DMS153 treated with DMSO at 0.1 percent for 48 hours (cell line): Measurements from ENCODE around the gene ANKS3.
A peak's percentile ranks its signal among the peaks of the same experiment; 100 is the strongest.
"Not testable (repeated sequence)": the region's sequence is repeated elsewhere in the genome, so short reads cannot be mapped to it uniquely, and the experiment has no call there.

Experiments
- DNase-seq: peaks from one replicate; lab custom pipeline; 2025; ENCODE audit not compliant: unreplicated experiment; lab: John Stamatoyannopoulos, UW

The ANKS3 gene

DNA sequence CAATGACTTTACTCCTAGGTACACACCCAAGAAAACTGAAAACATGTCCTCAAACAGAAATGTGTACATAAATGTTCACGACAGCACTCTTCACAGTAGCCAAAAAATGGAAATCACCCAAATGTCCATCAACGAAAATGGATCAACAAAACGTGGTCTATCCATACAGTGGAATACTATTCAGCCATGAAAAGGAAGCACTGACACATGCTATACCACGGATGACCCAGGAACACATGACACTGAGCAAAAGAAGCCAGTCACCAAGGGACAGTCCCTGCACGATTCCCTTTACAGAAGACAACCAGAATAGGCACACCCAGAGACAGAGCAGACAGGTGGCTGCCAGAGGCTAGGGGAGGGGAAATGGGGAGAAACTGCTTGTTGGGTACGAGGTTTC is 21.6 kb upstream of the ANKS3 start:
- no peak for DNase-seq

DNA sequence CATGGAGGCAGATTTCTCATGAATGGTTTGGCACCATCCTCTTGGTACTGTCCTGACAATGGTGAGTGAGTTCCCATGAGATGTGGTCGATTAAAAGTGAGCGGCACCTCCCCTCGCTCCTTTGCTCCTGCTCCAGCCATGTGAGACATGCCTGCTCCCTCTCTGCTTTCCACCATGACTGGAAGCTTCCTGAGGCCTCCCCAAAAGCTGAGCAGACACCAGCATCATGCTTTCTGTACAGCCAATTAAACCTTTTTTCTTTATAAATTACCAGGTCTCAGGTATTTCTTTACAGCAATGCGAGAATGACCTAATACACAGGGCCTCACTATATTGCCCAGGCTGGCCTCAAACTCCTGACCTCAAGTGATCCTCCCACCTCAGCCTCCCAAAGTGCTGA is 20.8 kb upstream of the ANKS3 start:
- no peak for DNase-seq

DNA sequence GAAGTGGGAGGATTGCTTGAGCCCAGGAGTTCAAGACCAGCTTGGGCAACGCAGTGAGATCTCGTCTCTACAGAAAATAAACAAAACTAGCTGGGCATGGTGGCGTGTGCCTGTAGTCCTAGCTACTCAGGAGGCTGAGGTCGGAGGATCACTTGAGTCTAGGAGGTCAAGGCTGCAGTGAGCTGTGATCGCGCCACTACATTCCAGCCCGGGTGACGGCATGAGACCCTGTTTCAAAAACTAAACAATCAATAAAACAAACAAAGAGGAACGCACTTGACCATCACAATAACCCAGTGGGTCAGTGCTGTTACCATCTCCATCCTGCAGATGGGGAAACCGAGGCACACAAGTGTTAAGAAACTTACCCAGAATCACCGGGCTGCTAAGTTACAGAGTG is 19.2 kb upstream of the ANKS3 start:
- DNase-seq = no peak

DNA sequence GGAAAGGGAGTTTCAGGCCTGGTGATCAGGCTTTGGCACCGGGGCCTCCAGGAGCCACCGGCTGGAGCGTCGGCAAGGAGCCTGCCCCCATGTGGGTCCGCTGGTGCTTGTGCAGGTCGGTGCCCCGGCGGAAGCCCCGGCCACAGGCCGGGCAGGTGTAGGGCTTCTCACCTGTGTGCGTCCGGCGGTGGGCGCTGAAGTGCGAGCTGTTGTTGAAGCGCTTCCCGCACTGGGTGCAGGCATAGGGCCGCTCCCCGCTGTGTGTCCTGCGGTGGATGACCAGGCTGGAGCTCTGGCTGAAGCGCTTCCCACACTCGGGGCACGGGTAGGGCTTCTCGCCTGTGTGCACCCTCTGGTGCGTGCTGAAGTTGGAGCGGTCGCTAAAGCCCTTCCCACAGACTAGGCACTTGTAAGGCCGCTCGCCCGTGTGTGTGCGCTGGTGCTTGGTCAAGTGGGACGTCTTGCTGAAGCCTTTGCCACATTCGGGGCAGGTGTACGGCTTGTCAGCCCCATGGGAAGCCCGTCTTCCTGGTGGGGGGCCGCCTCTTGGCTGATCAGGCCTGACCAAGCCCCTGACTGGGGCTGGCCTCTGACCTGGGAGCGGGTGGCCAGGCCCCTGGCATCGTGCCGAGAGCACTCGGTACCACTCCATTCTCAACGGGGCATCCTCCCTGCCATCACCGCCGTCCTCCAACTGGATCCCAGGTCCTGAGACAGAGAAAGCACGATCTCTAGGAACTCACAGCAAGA is 18.5 kb upstream of the ANKS3 start:
- no peak for DNase-seq

DNA sequence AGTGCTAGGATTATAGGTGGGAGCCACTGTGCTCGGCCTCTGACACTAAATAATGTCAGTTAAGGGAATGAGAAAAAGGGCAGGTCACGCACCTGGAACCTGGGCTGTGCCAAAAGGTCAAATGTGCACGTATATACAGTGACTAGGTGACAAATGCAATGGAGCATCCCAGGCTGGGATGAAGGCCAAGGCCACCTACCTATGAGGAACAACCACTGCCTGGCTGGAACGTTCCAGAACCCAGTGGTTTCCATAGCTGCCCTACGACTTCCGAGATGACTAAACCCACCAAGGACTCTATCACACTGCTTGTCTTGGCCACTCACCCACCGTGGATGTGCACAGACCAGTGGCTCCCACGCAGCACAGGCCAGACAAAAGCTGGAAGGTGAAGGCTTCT is 16.8 kb upstream of the ANKS3 start:
- no peak for DNase-seq

DNA sequence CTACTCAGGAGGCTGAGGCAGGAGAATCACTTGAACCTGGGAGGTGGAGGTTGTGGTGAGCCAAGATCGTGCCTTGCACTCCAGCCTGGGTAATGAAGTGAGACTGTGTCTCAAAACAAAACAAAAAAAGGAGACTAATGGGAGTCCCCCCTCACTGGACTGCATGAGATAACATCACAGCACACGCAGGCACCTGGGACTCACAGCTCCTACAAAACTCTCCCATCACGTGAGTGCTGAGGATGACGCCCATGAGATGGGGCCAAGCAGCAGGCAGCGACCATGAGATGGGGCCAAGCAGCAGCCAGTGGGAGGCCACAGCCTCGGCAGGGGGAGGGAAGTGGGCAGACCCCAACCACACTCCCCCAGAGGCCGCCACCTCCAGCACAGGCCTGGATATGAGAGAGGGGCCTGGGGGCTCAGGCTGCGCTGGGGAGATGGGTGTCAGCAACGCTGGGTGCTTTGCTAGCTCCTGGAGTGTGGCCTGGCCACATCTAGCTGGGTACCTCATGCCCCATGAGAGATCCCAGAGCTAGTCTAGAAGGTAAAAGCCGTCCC is 15.7 kb upstream of the ANKS3 start:
- DNase-seq = no peak

DNA sequence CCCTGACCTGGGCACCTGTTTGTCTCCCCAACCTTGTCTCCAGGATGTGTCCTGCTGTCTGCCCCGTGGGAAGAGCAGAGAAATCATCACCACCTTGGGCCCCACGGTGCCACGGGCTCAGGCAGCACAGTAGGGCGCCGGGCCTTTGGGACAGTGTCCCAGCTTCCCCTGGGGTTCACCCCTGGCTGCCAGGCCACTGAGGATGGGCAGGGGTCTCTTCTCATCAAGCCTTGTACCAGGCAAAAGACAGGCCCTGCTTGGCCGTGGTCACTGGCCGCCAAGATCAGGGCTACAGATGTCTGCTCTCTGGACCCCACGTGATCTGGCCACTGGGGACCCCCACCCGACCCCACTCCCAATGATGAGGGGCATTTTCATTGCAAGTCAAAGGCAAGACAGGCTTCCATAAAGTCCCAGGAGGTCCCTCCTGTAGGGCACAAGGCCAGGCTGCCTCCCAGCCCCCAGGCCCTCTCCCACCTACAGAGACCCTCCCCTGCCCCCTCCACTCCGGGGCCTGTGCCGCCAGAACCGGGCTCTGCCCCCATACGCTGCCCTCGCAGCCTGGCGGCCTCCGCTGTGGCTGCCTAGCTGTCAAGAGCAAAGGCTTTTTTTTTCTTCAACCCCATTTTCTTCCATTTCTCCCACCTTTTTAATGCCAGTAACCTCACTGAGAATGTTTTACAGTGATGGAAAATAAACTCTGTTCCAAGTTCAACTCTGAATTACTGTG is 14.8 kb upstream of the ANKS3 start:
- no peak for DNase-seq

DNA sequence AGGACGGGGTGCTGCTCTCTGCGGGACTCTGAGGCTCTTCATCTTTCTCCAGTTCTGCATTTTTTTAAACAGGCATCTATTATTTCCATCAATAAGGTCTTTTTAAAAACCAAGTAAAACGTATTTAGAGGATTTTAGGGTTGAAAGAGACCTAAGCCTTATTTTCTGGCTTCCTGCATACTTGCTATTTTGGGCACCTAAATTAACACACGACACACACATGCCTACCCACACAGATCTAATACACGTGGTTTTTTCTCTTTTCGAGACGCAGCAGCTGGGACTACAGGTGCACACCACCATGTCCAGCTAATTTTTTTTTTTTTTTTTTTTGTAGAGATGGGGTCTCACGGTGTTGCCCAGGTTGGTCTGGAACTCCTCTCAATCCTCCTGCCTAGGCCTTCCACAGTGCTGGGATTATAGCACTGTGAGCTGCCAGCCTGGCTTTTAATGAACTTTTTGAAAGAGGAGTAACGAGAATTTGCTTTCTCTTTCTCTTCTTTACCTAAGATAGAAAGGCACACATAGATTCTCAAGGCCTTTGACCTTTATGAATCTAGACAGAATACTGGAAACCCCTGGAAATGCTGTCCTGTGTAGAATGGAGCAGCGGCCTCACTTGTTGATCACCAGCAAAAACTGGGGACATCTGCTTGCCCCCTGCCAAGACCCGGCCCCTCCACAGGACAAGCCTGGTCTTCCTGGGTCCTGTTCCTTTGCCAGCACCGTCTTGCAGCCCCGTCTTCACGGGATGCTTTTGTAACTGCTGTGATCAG is 14.0 kb upstream of the ANKS3 start:
- DNase-seq = no peak

DNA sequence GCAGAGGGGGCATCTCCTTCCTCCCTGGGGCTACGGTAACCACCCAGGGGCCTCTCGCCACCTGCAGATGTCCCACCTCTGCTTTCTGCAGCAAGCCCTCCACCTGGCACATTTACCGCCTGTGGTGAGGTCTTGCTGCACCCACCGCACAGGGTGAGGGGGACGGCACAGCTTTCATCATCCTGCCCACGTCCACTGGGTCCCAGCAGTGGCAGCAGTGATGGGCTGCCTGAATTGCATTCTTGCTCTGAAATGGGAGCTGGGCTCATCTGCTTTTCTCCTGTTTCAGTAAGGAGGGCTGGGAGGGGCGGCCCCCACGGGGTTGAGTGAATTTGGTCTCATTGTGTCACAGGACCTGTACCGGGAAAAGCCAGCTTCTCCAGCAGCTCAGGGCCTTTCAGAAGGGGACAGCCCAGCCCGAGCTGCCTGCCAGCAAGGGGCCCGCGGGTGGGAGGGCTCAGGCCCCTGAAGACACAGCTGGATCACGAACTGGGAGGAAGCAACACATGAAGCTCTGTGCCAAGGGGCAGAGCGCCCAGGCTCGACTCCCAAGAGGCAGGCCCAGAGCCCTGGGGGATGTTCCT is 13.0 kb upstream of the ANKS3 start:
- no peak for DNase-seq

DNA sequence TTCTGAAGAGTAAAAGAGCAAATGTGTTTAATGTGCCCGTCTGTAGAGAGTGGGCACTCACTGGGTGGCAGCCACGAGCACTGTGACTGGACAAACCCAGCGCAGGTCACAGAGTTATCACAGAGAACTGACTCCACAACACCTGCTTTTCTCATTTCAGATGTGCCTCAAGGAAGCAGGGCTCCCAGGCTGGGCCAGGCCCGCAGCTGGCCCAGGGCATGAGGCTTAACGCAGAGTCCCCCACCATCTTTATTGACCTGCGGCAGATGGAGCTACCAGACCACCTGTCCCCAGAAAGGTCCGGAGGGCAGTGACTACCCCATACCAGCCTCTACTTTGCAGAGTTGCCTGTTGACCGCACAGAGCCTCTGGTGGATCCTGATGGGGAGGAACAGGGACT is 12.1 kb upstream of the ANKS3 start:
- DNase-seq = no peak

DNA sequence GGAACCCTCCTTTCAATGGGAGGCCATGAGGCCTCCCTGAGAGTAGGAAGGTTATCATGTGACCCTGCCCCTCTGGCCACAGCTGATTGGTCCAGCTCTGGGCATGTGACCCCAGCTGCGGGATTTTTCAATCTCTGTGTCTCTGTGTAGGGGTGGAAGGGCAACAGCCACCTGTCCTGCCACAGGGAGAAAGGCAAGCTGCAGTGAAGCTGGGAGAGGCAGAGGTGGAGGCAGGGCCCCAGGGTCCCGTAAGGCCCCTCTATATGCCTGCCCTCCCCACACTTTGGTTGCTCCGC is 11.2 kb upstream of the ANKS3 start:
- DNase-seq = no peak

DNA sequence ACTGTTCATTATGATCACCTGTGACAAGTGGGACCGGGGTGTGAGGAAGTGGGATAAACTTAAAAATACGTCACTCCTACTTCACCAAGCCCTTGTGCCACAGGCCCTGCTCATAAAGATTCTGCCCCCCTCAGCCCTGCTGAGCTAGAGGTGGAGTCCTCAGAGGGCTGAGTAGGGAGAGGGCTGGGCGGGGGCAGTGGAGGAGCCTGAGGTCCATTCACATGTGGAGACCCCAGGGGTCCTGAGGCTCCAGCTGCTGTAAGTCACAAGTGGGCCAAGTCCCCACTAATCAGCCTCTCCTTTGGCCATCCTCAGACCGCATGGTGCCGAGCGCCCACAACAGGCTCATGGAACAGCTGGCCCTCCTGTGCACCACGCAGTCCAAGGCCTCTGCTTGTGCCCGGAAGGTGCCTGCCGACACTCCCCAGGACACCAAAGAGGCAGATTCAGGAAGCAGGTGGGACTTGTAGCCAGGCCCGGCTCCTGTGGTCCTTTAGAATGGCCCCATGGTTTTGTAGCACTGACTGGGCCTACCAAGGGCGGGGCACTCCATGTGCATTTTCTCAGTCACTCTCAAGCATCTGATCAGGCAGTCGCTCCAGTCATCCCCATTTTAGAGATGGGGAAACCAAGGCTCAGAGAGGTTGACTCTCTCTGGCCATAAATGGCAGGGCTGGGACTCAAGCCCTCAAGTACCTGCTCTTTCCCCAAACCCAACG is 10.6 kb upstream of the ANKS3 start:
- DNase-seq = no peak

DNA sequence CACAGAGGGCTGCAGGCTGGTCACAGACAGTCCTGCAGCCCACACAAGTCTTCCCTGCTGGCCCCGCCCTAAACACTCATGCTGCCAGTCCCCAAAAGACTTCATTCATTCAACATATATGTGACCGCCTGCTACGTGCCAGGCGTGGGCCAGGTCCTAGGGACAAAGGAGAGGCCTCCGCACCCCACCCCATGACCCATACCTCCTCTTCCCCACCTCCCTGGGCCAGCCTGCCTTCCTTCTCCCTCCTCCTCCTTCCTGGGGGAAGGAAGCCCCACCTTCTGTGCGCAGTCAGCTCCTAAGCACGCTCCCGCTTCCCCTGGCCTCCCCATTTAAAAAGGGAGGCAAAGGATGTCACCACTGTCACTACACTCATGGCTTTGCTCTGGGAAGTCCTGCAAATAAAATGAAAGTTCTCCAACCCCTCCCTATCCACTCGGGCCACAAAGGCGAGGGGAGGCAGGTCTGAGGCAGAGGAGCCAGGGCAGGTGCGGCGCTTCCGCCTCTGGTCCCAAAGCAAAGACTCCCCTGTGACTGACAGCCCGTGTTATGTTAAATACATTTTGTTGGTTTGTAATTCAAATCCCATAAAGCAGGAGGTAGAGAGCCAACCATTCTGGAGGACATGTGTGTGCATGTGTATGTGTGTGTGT is 9.3 kb upstream of the ANKS3 start:
- no peak for DNase-seq

DNA sequence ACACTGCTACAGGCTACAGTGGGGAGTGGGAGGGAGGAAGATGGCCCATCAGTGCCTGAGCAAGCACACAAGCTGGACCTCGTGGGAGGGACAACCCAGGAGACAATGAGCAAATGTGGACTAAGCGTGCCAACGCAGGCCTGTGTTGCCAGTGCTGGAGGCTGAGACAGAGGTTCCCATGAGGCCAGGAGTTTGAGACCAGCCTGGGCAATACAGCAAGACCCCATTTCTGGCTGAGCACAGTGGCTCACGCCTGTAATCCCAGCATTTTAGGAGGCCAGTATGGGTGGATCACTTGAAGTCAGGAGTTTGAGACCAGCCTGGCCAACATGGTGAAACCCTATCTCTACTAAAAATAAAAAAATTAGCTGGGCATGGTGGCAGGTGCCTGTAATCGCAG is 4.3 kb upstream of the ANKS3 start:
- DNase-seq = not testable (repeated sequence)

DNA sequence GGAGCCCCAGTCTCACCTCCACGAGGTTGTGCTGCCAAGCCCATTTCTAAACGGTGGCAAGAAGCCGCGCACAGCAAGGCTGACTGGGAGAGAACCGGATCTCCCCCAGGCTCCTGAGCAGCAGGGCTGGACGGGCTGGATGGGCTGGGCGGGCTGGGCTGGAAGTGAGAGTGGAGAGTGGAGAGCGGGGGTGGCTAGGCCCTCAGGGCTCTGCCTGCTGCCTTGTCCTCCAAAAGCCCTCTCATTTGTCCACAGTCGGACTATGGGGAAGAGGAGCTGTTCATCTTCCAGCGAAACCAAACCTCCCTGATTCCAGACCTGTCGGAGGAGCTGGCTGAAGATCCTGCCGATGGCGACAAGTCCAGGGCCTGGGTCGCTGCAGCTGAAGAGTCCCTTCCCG is 3.5 kb upstream of the ANKS3 start:
- DNase-seq = no peak

DNA sequence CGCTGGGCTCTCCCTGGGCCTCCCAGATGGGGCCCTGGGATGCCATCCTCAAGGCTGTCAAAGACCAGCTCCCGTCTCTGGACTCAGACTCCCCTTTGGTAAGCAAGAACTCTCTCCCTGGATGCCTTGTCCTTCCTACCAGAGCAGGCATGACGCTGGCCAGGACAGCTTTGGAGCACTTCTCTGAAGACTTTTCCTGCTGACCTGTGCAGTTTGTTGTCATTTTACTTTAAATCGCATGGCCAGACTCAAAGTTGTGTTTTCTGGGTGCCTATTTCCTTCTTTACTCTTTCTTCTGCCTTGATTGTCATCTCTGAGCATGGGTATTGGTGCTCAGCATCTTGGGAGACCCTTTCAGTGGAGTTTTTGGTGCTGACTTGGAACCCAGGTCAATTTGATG is 2.5 kb upstream of the ANKS3 start:
- DNase-seq = no peak

DNA sequence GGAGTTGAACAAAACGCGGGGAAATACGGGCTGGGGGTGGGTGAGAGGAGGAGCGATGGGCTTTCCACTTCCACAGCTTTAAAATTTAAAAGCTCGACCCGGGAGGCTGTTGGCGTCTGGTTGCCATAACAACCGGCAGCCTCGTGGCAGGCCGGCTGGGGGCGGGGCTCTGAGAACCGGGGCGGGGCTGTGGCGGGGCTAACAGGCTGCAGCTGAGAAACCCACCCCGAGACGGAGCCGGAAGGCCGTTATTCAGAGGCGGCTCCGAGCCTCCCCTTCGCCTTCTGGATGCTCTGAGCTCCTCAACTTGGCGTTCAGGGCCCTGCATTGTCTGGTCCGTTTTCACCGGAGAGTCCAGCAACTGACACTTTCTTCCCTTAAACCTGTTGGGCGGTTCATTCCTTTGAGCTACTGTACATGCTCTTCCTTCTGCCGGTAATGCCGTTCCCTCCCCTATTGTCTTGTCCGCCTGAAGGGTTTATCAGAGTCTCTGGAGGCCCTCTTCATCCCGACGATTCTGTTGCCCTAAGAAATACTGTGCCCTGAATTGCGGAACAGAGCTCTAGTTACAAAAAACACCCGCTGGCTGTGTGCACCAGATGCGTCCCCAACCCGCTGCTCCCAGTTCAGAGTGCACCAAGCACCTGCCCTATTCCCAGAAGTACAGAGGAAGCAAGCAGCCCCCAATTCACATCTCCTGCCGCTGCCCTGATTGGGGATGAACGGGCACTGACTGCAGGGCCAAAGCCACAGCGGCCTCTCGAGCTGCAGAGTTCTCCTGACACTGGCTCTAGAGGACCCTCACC is 862 bp upstream of the ANKS3 start:
- DNase-seq = peak; percentile 59

DNA sequence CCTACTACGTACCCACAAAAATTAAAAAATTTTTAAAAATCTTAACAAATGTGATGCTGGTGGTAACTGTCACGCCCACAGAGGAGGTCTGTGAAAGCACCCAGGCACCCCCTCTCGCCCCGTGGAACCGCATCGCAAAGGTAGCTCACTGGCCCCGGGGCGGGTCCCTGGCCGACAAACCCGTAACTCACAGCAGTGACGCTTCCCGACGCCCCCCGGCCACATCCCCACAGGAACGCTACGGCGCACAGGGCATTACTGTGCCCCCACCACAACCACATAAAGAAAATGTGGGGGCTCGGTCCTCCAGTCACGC is 366 bp downstream of the ANKS3 start:
- DNase-seq = no peak

DNA sequence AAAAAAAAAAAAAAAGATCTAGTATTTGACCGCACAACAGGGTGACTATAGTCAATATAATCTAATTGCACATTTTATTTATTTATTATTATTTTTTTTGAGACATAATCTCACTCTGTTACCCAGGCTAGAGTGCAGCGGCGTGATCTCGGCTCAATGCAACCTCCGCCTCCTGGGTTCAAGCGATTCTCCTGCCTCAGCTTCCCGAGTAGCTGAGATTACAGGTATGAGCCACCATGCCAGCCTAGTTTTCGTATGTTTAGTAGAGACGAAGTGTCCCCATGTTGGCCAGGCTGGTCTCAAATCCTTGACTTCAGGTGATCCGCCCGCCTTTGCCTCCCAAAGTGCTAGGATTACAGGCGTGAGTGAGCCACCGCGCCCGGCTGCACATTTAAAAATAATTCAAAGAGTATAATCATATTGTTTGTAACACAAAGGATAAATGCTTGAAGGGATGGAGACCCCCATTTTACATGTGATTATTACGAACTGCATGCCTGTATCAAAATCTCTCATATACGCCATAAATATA is 794 bp downstream of the ANKS3 start:
- DNase-seq = no peak

DNA sequence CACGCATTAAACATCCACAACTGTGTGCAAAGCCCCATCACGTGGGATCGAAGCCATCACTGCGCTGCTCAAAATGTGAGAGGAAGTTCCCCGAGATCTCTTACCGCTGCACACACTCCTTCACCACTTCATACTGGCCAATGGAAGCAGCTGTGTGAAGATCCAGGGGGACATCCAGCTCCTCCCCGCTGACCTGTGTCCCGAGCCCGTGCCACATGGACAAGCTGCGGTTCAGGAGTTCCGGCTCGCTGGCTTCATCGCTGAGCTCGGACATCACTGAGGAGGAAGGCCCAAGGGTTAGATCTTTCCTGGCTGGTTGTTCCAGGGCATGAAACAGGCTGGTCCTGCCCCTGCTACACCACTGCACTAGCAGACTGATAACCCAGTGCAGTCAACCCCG is 4.2 kb downstream of the ANKS3 start:
- no peak for DNase-seq
